ENCODE measurements around the gene PLTP. TPM values are rescaled to one million over a fixed set of nuclear protein-coding genes. Genes with fewer than 3 reads are reported as not detected.

PLTP gene
- total and polyA plus RNA-seq, 2 of the 13 experiments (the other 11 are each of a cell fraction or from before 2014, with no cell fraction given): 16.9 to 28.6 TPM

GRCh38 chr20:45909336-45909808 lies 2.6 kb downstream of the PLTP start (continued):
- TF ChIP-seq, protein P1, sequence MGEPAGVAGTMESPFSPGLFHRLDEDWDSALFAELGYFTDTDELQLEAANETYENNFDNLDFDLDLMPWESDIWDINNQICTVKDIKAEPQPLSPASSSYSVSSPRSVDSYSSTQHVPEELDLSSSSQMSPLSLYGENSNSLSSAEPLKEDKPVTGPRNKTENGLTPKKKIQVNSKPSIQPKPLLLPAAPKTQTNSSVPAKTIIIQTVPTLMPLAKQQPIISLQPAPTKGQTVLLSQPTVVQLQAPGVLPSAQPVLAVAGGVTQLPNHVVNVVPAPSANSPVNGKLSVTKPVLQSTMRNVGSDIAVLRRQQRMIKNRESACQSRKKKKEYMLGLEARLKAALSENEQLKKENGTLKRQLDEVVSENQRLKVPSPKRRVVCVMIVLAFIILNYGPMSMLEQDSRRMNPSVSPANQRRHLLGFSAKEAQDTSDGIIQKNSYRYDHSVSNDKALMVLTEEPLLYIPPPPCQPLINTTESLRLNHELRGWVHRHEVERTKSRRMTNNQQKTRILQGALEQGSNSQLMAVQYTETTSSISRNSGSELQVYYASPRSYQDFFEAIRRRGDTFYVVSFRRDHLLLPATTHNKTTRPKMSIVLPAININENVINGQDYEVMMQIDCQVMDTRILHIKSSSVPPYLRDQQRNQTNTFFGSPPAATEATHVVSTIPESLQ (CRISPR knock-in tag; conservative IDR thresholded peaks at IDR 0.05): 0 out of 2 replicates have a peak, but pooled peaks have one; percentile 69
- TF ChIP-seq HES4 (CRISPR knock-in tag; IDR thresholded peaks at IDR 0.05; ENCODE audit: borderline replicate concordance) (no peak), NFE2 (CRISPR knock-in tag; IDR thresholded peaks at IDR 0.05) (no peak), CHD4 (IDR thresholded peaks at IDR 0.05; ENCODE audit: borderline replicate concordance, low read length) (no peak), XBP1 (CRISPR knock-in tag; IDR thresholded peaks at IDR 0.05) (no peak), MIER3 (CRISPR knock-in tag; IDR thresholded peaks at IDR 0.05; ENCODE audit: borderline replicate concordance) (peak; percentile 62; the same call in 1 of the 2 replicates), SOX13 (IDR thresholded peaks at IDR 0.05) (no peak), SOX13 (CRISPR knock-in tag; conservative IDR thresholded peaks at IDR 0.05 in 1 of 2, IDR thresholded peaks at IDR 0.05 in 1 of 2) (peak in 1 of 2 experiments; percentile 29; a peak in 1 of 4 replicates), ZNF619 (CRISPR knock-in tag; IDR thresholded peaks at IDR 0.05) (no peak), ZNF550 (CRISPR knock-in tag; IDR thresholded peaks at IDR 0.05; ENCODE audit: borderline replicate concordance) (no peak), ZMYM4 (CRISPR knock-in tag; IDR thresholded peaks at IDR 0.05) (peak; percentile 68), NFYB (CRISPR knock-in tag; IDR thresholded peaks at IDR 0.05) (no peak), TEAD3 (CRISPR knock-in tag; optimal IDR thresholded peaks at IDR 0.05; ENCODE audit: borderline replicate concordance) (peak; percentile 81), CBX5 (CRISPR knock-in tag; IDR thresholded peaks at IDR 0.05; ENCODE audit: borderline replicate concordance) (0 out of 2 replicates have a peak, but pooled peaks have one; percentile 8), IKZF1 (IDR thresholded peaks at IDR 0.05) (no peak), ZNF780A (CRISPR knock-in tag; IDR thresholded peaks at IDR 0.05) (no peak), RARA (CRISPR knock-in tag; IDR thresholded peaks at IDR 0.05) (peak; percentile 87), ZBTB1 (CRISPR knock-in tag; IDR thresholded peaks at IDR 0.05; ENCODE audit: borderline replicate concordance) (no peak)
- TF ChIP-seq, protein P2, sequence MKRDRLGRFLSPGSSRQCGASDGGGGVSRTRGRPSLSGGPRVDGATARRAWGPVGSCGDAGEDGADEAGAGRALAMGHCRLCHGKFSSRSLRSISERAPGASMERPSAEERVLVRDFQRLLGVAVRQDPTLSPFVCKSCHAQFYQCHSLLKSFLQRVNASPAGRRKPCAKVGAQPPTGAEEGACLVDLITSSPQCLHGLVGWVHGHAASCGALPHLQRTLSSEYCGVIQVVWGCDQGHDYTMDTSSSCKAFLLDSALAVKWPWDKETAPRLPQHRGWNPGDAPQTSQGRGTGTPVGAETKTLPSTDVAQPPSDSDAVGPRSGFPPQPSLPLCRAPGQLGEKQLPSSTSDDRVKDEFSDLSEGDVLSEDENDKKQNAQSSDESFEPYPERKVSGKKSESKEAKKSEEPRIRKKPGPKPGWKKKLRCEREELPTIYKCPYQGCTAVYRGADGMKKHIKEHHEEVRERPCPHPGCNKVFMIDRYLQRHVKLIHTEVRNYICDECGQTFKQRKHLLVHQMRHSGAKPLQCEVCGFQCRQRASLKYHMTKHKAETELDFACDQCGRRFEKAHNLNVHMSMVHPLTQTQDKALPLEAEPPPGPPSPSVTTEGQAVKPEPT (CRISPR knock-in tag; IDR thresholded peaks at IDR 0.05; ENCODE audit: low read depth): no peak
- TF ChIP-seq, protein P3, sequence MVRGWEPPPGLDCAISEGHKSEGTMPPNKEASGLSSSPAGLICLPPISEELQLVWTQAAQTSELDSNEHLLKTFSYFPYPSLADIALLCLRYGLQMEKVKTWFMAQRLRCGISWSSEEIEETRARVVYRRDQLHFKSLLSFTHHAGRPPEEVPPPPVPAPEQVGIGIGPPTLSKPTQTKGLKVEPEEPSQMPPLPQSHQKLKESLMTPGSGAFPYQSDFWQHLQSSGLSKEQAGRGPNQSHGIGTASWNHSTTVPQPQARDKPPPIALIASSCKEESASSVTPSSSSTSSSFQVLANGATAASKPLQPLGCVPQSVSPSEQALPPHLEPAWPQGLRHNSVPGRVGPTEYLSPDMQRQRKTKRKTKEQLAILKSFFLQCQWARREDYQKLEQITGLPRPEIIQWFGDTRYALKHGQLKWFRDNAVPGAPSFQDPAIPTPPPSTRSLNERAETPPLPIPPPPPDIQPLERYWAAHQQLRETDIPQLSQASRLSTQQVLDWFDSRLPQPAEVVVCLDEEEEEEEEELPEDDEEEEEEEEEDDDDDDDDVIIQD (CRISPR knock-in tag; IDR thresholded peaks at IDR 0.05; ENCODE audit: low read depth): 0 out of 2 replicates have a peak, but pooled peaks have one; percentile 41
- TF ChIP-seq, protein P4, sequence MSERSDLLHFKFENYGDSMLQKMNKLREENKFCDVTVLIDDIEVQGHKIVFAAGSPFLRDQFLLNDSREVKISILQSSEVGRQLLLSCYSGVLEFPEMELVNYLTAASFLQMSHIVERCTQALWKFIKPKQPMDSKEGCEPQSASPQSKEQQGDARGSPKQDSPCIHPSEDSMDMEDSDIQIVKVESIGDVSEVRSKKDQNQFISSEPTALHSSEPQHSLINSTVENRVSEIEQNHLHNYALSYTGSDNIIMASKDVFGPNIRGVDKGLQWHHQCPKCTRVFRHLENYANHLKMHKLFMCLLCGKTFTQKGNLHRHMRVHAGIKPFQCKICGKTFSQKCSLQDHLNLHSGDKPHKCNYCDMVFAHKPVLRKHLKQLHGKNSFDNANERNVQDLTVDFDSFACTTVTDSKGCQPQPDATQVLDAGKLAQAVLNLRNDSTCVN (CRISPR knock-in tag; IDR thresholded peaks at IDR 0.05; ENCODE audit: borderline replicate concordance): no peak

All from HepG2 (cell line).